ENCODE data around the gene HMG20B. TPM values are rescaled to one million over a fixed set of nuclear protein-coding genes. Genes with fewer than 3 reads are reported as not detected.

Gene HMG20B
- polyA plus RNA-seq, 1 of the 3 experiments (the other 2 are of a cell fraction) = 92.0 TPM

GRCh38 chr19:3580156-3580934, 7.6 kb downstream of the HMG20B start:
- ChIA-PET CTCF (interaction anchor here (0.6 kb wide), 1 partner anchor 680 kb away, joined by 3 read pairs; the partner anchor contains the start of gene ZNF57), POLR2A (interaction anchor here (0.7 kb wide), 1 partner anchor 24 kb away, joined by 5 read pairs; no protein-coding TSS in a partner anchor)
- Histone ChIP-seq H3K27ac (ENCODE audit: low read depth in 2 of 2, low read length in 1 of 2) (peak overlapping the region in 1 of 2 experiments; percentile 77; a peak in 2 of 4 replicates), H3K4me1 (ENCODE audit: control insufficient read depth in 1 of 2, insufficient read depth in 2 of 2, low read depth in 1 of 2, low read length in 1 of 2) (peaks cover 0 to 7% of the 10 kb centered on the region in 2 experiments; a peak in 1 of 4 replicates), H3K36me3 (replicated peaks in 1 of 2; ENCODE audit: control insufficient read depth in 1 of 2, insufficient read depth in 2 of 2, low read length in 1 of 2) (peaks cover 0 to 8% of the 10 kb centered on the region in 2 experiments), H3K9me2 (no peaks in the 10 kb centered on the region), H4K20me1 (ENCODE audit: insufficient read depth) (no peaks in the 10 kb centered on the region), H3K9me3 (no peaks in the 10 kb centered on the region), H2AFZ (ENCODE audit: low read depth) (peak overlapping the region; percentile 47; the same call in 1 of the 2 replicates), H3K27me3 (ENCODE audit: insufficient read depth) (no peaks in the 10 kb centered on the region), H3K4me2 (peak overlapping the region; percentile 49; the same call in 1 of the 2 replicates), H3K79me2 (ENCODE audit: insufficient read depth) (no peaks in the 10 kb centered on the region), H3K9ac (peak overlapping the region; percentile 3; the same call in 1 of the 2 replicates), H3F3A (replicated peaks; ENCODE audit: insufficient read depth) (peaks cover 25% of the 10 kb centered on the region), H3K4me3 (ENCODE audit: low read depth in 2 of 2, low read length in 1 of 2) (no peak overlapping the region)
- no peak for DNase-seq
- 24% methylated on average over 10 of the region's 11 CpGs for WGBS (ENCODE audit: low lambda C conversion rate)
- no peak for TF ChIP-seq USF2 (IDR thresholded peaks at IDR 0.05; ENCODE audit: borderline replicate concordance, low read depth, low read length)
- TF ChIP-seq RCOR1 (IDR thresholded peaks at IDR 0.05; ENCODE audit: low read length) = no peak
- no peak for TF ChIP-seq REST (IDR thresholded peaks at IDR 0.05; ENCODE audit: low read depth, low read length)
- TF ChIP-seq PBX3 (IDR thresholded peaks at IDR 0.05) = peak; percentile 88
- no peak; the same call in 1 of the 2 replicates for TF ChIP-seq RXRA (IDR thresholded peaks at IDR 0.05; ENCODE audit: borderline replicate concordance, low read depth)
- TF ChIP-seq CTCF (IDR thresholded peaks at IDR 0.05) = no peak
- no peak for TF ChIP-seq USF1 (IDR thresholded peaks at IDR 0.05; ENCODE audit: borderline replicate concordance, low read depth)
- TF ChIP-seq MXI1 (IDR thresholded peaks at IDR 0.05; ENCODE audit: low read depth, low read length) = no peak
- TF ChIP-seq CHD2 (IDR thresholded peaks at IDR 0.05; ENCODE audit: low read length, partially characterized antibody) = no peak
- peak; percentile 67; the same call in 1 of the 2 replicates for TF ChIP-seq SIN3A (IDR thresholded peaks at IDR 0.05; ENCODE audit: borderline replicate concordance, low read depth, low read length)
- TF ChIP-seq TAF1 (IDR thresholded peaks at IDR 0.05; ENCODE audit: borderline replicate concordance, low read depth, low read length) = no peak
- TF ChIP-seq JUND (IDR thresholded peaks at IDR 0.05) = peak; percentile 88; the same call in 1 of the 2 replicates
- TF ChIP-seq FOXM1 (IDR thresholded peaks at IDR 0.05; ENCODE audit: low read depth) = no peak
- TF ChIP-seq RFX5 (IDR thresholded peaks at IDR 0.05; ENCODE audit: low read length) = no peak
- TF ChIP-seq FOXJ3 (CRISPR knock-in tag; IDR thresholded peaks at IDR 0.05) = no peak
- peak; percentile 41; the same call in 1 of the 2 replicates for TF ChIP-seq POLR2AphosphoS5 (IDR thresholded peaks at IDR 0.05; ENCODE audit: low read depth, low read length)
- TF ChIP-seq EZH2phosphoT487 (IDR thresholded peaks at IDR 0.05; ENCODE audit: borderline replicate concordance, low read depth) = no peak
- TF ChIP-seq RAD21 (IDR thresholded peaks at IDR 0.05; ENCODE audit: low read length) = no peak
- TF ChIP-seq IRF3 (IDR thresholded peaks at IDR 0.05; ENCODE audit: low read depth, low read length) = no peak
- no peak for TF ChIP-seq NRF1 (IDR thresholded peaks at IDR 0.05; ENCODE audit: low read depth, low read length)
- peak; percentile 91 for TF ChIP-seq FOSL2 (IDR thresholded peaks at IDR 0.05; ENCODE audit: borderline replicate concordance, low read depth)
- TF ChIP-seq EP300 (IDR thresholded peaks at IDR 0.05; ENCODE audit: borderline replicate concordance in 1 of 2, low read depth in 1 of 2, low read length in 1 of 2) = peak in 1 of 2 experiments; percentile 28; a peak in 1 of 4 replicates
